ENCODE data around the gene FBXW12. TPM values are rescaled to one million over a fixed set of nuclear protein-coding genes. Genes with fewer than 3 reads are reported as not detected.

The FBXW12 gene
- total RNA-seq, 4 donors from 2014 or later = 1.1 TPM; not detected in 3

GRCh38 chr3:48420561-48420960, 48.5 kb downstream of the FBXW12 start:
- TF ChIP-seq CTCF (IDR thresholded peaks at IDR 0.05; ENCODE audit: low read depth) = no peak

- TF ChIP-seq CTCF (IDR thresholded peaks at IDR 0.05; ENCODE audit: low read depth) = no peak
Observed at GRCh38 chr3:48422272-48422671, 50.3 kb downstream of the FBXW12 start.

GRCh38 chr3:48422681-48423080, 50.7 kb downstream of the FBXW12 start:
- no peak for TF ChIP-seq CTCF (IDR thresholded peaks at IDR 0.05; ENCODE audit: low read depth)

GRCh38 chr3:48423241-48423882, 51.3 kb downstream of the FBXW12 start:
- TF ChIP-seq CTCF (IDR thresholded peaks at IDR 0.05; ENCODE audit: low read depth) = no peak

GRCh38 chr3:48423883-48424695, 52.1 kb downstream of the FBXW12 start:
- TF ChIP-seq CTCF (IDR thresholded peaks at IDR 0.05; ENCODE audit: low read depth) = no peak

GRCh38 chr3:48425281-48425812, 53.3 kb downstream of the FBXW12 start:
- no peak for TF ChIP-seq CTCF (IDR thresholded peaks at IDR 0.05; ENCODE audit: low read depth)

GRCh38 chr3:48426401-48426909, 54.4 kb downstream of the FBXW12 start:
- no peak for TF ChIP-seq CTCF (IDR thresholded peaks at IDR 0.05; ENCODE audit: low read depth)

All from subcutaneous adipose tissue (tissue), 4 donors.